Measurements from ENCODE around the gene RCBTB1.

The RCBTB1 gene

DNA sequence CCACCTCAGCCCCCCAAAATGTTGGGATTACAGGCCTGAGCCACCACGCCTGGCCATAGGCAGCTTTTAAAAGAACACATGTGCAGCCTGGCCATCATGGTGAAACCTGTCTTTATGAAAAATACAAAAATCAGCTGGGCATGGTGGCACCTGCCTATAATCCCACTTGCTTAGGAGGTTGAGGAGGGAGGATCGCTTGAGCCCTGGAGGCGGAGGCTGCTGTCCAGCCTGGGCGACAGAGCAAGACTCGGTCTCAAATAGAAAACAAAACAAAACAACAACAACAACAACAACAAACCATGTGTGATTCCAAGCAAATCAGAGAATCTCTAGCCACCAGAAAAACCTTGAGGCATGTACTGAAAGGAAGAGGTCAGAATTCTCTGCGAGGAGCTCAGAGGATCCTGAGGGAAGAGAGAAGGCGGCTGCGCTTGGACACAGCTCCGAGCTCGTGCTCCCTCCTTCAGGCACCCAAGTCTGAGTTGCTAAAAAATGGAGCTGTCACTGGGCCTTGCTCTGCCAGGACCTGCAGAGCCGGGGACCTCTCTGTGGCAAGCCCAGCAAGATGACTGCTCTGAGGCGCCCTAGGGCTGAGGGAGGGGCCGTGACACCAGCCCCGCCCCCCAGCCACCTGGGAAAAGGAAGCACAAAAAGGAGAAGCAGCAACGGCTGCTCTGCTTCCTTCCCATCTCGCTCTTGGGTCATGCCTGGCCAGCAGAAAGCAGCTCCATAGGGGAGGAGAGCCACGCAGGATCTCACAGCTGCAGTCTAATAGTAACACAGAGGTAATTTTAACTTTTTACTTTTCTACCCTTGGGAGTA, 42.7 kb upstream of the RCBTB1 start, which contains the start of gene ARL11:
ARL11 (plus strand) TSS at position 677 of the 822 bp plus-strand sequence. CDS start 1,941 bp downstream, outside the sequence.
- DNase-seq (ENCODE audit: low read depth): no peak
- TF ChIP-seq CTCF (IDR thresholded peaks at IDR 0.05; ENCODE audit: control insufficient read depth, extremely low read depth, insufficient read depth): no peak
- H3K4me3 ChIP-seq (ENCODE audit: low read depth, low read length): no peak within 1 kb of the TSS

DNA sequence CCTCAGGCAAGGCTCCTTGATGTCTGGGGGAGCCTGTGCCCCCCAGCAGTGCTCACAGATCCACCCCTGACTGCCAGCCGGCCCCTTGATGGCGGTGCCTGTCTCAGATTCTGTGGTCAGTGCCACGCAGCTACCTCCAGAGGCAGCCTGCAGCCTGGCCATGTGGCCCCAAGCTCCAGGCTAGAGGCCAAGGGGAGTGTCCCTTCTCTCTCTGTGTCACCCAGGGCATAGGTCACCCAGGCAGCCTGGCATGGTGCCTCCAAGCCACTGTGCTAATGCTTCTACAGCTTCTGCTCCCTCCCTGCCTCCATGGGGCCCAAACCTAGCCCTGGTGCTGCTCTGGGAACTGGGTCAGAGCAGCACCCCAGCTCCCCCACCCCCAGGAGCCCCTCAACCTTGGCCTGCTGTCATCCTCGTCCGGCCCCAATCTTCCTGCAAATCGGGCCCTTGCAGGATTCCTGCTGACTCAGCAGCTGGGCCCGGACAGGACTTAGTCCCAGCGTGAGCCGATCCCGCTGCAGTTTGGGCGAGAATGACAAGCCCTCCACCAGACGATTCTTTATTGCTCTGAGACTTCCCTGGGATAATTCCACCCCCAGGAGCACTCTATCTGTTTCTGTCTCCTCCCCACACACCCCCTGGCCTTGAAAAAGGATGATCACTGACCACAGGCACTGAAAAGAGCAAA, 40.2 kb upstream of the RCBTB1 start:
- TF ChIP-seq CTCF (IDR thresholded peaks at IDR 0.05; ENCODE audit: control insufficient read depth, extremely low read depth, insufficient read depth): no peak
- DNase-seq (ENCODE audit: low read depth): peak; percentile 21
- no peak overlapping the region for H3K4me3 ChIP-seq (ENCODE audit: low read depth, low read length)

DNA sequence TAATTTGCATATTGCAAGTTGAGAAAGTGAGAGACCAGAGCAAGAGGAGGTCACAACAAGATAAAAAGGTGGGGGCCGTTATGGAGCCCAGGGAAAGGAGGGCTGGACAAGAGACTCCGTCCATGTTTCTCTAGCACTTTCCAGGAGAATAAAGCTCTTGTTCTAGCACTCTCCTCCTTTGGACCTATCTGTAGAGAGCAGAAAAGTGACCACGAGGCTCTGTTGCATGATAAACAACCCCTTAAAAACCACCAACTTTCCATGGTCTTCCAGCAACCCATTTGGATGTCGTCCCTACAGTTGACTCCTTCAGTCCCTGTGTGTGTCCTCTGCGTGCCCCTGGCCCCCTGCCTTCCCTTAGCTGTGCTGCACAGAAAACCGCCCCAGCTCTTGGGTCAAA, 38.9 kb upstream of the RCBTB1 start:
- no peak overlapping the region for H3K4me3 ChIP-seq (ENCODE audit: low read depth, low read length)
- TF ChIP-seq CTCF (IDR thresholded peaks at IDR 0.05; ENCODE audit: control insufficient read depth, extremely low read depth, insufficient read depth): no peak
- no peak for DNase-seq (ENCODE audit: low read depth)

GRCh38 chr13:49622174-49622946, 37.0 kb upstream of the RCBTB1 start:
- no peak overlapping the region for H3K4me3 ChIP-seq (ENCODE audit: low read depth, low read length)
- TF ChIP-seq CTCF (IDR thresholded peaks at IDR 0.05; ENCODE audit: control insufficient read depth, extremely low read depth, insufficient read depth): no peak
- DNase-seq (ENCODE audit: low read depth): no peak

DNA sequence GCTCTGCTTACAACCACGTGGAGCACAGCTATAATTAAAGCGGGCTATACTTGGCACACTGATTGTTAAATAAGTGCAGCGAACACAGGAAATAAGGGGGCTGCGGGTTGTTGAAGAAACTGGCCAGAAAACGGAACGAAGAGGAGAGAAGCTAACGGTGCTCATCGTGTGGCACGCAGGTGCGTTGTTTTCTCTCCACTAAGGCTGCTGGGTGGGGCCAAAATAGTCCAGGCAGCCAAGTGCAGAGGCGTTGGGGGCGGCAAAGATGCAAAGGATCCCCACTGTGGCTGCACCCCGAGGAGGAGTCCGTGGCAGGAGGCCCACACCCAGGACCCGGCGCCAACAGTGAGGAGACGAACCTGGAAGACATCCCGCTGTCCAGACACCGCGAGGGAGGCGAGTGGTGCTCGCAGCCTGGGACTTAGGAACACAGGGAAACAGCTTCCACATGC, 34.8 kb upstream of the RCBTB1 start:
- TF ChIP-seq CTCF (IDR thresholded peaks at IDR 0.05; ENCODE audit: control insufficient read depth, extremely low read depth, insufficient read depth): no peak
- DNase-seq (ENCODE audit: low read depth): no peak
- no peak overlapping the region for H3K4me3 ChIP-seq (ENCODE audit: low read depth, low read length)

DNA sequence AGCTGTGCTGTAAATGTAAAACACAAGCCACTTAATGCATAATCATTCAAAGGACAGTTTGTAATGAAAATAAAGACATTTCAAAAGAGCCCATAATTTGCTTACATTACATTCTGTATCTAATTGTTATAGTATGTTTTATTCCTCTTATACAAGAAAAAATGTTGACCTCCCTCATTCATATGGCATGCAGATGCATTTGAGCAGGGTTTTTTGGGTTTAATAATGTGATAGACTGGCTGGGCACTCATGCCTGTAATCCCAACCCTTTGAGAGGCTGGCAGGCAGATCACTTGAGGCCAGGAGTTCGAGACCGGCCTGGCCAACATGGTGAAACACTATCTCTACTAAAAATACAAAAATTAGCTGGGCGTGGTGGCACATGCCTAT, 31.3 kb upstream of the RCBTB1 start:
- H3K4me3 ChIP-seq (ENCODE audit: low read depth, low read length): no peak overlapping the region
- DNase-seq (ENCODE audit: low read depth): no peak
- no peak for TF ChIP-seq CTCF (IDR thresholded peaks at IDR 0.05; ENCODE audit: control insufficient read depth, extremely low read depth, insufficient read depth)

Measured in LNCaP clone FGC (cell line).